ENCODE data around the gene JTB.

JTB gene

GRCh38 chr1:153926405-153926804, 51.1 kb downstream of the JTB start:
- no peak for ATAC-seq (ENCODE audit: insufficient read depth, low read depth)
- Histone ChIP-seq H3K9me3 (ENCODE audit: insufficient read depth, low read length, severe bottlenecking) (no peaks in the 10 kb centered on the region), H2AFZ (ENCODE audit: low read depth, low read length) (no peak overlapping the region), H3K4me3 (ENCODE audit: low read depth in 1 of 2, low read length in 2 of 2) (no peak overlapping the region), H3K79me2 (ENCODE audit: insufficient read depth, low read length) (peaks cover 26% of the 10 kb centered on the region), H3K4me2 (ENCODE audit: insufficient read depth, low read length) (no peak overlapping the region), H3K4me1 (ENCODE audit: insufficient read depth, low read length) (peaks cover 17% of the 10 kb centered on the region), H3K36me3 (ENCODE audit: insufficient read depth, low read length) (peaks cover 16% of the 10 kb centered on the region), H3K27me3 (ENCODE audit: insufficient read depth, low read length, poor library complexity) (no peaks in the 10 kb centered on the region), H4K20me1 (ENCODE audit: insufficient read depth, low read length) (peaks cover 7% of the 10 kb centered on the region), H3K27ac (ENCODE audit: low read length) (no peak overlapping the region), H3K9ac (ENCODE audit: low read depth, low read length) (no peak overlapping the region)
- no peak for DNase-seq
- TF ChIP-seq EZH2 (IDR thresholded peaks at IDR 0.05; ENCODE audit: borderline replicate concordance, low read depth, low read length, severe bottlenecking) (no peak), CTCF (IDR thresholded peaks at IDR 0.05; ENCODE audit: borderline replicate concordance, extremely low read depth, low read length, poor library complexity, severe bottlenecking) (no peak)
